Measurements from ENCODE around the gene ABHD17A.

ABHD17A gene

DNA sequence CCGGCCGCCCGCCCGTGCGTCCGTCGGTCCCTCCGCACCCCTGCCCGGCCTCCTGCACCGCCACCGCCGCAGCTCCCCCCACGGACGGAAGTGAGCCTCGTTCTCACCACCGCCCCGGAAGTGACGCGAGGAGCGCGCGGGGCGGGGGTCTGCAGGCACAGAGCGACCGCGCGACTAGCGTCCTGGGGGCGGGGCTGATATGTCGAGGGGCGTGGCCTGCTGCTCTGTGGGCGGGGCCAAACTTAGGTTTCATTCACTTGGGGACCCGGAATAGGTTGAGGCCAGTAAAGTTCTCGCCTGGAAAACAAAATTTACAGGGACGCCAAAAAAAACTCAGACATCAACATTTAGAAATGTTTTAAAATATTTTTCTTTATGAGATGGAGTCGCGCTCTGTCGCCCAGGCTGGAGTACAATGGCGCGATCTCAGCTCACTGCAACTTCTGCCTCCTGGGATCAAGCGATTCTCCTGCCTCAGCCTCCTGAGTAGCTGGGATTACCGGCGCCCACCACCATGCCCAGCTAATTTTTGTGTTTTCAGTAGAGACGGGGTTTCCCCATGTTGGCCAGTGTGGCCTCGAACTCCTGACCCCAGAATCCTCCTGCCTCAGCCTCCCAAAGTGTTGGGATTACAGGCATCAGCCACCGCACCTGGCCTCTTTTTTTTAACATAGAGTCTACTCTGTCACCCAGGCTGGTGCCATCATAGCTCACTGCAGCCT lies at the start of gene ABHD17A:
Gene ABHD17A, minus strand, starts transcription at position 99 of the 722 bp plus-strand sequence. CDS start 3,930 bp downstream, outside the sequence.
- peak; percentile 95 for DNase-seq

DNA sequence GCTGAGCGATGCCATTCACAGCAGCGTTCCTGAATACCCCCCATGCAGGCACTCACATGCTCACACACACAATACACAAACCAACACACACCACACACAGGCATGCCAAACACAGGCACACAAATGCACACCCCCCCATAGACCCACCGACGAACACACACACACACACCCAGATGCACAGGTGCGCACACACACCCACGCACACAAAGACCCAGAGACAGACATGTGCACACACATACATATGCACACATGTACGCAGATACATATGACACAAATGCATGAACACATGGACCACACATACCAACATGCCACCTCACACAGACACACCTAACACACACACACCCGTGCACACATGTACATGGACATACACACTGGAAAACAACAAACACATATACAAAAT lies 48.6 kb upstream of the ABHD17A start:
- no peak for DNase-seq

DNA sequence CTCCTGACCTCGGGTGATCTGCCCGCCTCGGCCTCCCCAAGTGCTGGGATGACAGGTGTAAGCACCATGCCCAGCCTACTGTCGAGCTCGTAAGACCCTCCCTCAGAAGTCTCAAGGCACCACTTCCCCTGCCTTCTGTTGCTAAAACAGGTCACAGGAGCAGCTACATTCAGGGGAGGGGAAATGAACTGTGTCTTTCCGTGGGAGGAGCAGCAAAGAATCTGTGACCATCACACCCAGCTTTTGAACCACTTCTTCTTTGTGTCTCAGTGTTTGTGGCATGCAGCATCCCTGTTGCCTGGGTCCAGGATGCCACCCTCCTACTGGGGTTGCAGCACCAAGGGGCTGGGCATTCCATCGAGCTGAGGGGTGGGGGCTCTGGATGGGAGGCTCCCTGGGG lies 47.9 kb upstream of the ABHD17A start:
- no peak for DNase-seq

DNA sequence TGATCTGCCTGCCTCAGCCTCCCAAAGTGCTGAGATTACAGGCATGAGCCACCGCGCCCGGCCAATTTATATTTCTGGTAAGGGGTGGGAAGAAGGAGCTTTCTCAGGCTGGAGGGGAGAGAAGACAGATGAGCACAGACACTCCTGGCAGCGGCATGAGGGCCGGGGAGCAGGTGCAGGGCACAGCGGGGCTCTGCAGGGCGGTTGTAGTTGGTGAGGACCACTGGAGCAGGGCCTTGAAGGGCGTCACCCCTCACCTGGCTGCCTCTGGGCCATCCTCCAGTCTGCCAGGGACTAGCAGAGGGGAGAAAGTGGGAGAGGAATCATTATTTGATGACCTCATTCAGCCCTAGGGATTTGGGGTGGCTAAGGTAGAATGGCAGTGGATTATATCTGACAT lies 47.1 kb upstream of the ABHD17A start:
- DNase-seq: no peak

DNA sequence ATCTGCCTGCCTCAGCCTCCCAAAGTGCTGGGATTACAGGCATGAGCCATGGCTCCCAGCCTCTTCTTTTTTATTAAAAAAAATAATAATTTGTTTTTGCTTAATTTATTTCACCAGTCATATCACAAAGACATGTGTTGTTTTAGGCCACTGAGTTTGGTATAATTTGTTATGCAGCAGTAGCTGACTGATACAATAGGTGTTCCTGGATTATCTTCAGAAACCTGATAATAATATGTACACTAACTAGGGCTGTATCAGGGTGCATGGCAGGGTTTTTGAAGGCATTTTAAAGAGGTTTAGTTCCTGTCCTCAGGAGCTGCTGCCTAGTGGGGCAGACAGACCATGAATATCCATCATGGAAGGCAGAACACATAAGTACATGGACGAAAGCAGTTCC lies 46.1 kb upstream of the ABHD17A start:
- no peak for DNase-seq

DNA sequence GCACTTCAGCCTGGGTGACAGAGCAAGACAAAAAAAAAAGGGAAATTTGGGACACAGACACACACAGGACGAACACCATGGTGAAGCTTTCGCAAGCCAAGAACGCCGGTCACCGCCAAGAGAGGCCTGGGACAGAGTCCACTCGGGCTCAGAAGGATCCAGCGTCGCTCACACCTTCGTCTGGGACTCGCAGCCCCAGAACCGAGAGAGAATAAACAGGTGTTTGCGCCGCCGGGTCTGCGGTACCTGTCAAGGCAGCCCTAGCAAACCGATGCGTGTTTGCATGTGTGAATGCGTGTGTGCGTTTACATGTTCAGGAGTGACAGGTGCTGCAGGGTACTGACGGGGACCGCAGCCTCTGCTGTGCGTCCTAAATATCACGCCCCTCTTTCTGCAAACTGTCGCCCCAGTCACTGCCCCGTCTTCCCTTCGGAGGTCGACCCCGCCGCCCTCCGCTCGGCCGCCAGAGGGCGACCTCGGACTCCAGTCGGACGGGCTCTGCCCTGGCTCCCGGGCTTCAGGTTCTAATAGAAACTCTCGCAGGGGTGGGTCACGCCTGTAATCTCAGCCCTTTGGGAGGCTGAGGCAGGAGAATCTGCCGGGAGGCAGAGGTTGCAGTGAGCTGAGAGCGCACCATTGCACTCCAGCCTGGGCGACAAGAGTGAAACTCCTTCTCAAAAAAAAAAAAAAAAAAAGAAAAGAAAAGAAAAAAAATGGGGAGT lies 43.9 kb upstream of the ABHD17A start:
- DNase-seq: peak; percentile 85

DNA sequence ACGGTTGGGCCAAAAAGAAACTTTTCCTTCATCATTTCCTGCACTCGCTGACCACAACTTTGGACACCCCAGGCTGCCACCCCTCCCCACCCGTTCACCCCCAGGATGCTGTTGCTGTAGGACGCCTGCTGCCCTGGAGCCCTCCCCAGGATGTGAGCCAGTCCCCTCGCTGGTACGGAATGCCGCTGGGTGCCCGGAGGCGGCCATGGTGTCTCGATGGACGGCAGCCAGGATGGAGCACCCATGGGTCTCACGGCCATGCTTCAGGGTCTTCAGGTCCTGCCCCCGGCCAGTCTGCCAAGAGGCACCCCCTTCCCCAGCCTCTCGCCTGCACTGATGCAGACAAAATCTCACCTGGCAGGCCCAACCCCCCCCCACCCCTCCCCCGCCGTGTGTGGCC lies 40.2 kb upstream of the ABHD17A start:
- no peak for DNase-seq

DNA sequence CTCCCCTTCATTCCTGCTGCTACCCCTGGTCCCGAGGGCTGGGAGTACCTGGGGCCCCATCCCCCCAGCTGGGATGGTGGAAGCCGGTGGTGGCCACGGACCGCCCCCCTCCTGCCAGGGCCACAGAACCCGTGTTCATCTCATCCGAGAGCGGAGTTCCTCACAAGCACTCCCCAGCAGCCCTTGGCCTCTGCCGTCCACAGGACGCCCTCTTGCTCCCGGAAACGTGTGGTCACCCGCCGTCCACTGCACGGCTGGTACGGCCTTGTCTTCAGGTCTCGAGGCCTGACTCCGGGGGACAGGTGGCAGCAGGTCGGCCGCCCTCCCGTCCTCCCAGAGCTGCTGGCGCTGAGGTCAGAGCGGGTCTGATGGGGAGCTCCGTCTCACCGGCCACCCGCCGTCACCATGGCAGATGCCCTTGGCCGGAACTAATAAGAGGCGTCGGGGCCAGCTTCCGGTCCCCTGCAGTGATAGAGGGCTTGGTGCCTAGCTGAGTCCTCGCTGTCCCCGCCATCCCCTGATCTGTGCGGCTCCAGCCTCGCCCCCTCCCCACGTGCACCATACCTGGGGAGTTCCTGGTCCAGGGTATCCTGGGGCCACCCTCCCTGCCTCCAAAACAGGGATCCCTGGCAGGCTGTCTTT lies 39.1 kb upstream of the ABHD17A start:
- no peak for DNase-seq

DNA sequence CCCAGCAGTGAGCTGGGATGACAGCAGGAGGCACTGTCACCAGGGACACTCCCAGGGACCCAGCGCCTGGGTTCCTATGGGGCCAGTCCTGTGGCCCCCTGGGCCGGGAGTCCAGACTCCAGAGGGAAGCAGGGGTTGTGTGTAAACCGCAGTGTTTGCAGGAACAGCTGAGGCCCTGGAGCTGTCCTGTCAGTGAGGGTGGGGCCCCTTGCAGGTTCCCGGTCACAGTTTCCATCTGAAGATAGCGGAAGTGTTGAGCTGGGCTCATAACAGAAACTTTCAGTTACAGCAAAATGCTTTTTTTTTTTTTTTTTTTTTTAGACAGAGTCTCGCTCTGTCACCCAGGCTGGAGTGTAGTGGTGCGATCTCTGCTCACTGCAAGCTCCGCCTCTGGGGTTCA lies 38.0 kb upstream of the ABHD17A start:
- peak; percentile 32 for DNase-seq

DNA sequence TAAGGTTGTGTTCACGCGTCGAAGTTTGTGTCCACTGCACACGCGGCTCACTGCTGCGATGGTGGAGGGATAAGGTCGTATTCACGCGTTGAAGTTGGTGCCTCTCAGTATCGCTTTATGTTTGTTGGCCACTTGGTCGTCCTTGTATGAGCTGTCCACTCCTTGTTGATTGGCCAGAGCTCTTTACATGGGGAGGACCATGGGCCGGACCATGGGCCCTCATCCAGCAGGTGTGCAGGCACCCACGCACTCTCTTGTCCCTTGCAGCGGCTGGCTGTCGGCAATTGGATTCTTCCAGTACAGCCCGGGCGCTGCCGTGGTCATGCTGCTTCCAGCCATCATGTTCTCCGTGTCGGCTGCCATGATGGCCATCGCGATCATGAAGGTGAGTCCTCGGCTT lies 37.5 kb upstream of the ABHD17A start:
- no peak for DNase-seq

DNA sequence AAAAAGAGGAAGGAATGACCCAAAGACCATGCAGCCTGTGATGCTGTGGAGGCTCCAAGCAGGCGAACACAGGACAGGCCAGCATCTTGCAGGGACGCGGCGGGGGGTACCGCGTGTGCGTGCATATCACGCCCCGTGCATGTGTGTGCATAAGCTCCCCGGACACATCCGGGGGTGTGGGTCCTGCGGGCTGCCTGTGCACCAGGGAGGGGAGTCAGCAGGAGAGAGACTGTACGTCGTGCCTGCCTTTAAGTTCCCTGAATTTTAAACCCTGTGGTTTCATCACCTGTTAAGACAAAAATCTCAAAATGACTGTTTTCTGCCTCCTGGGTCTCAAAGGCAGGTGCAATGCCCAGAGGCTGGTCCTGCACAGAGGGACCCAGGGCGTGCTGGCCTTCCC lies 36.5 kb upstream of the ABHD17A start:
- DNase-seq: no peak

DNA sequence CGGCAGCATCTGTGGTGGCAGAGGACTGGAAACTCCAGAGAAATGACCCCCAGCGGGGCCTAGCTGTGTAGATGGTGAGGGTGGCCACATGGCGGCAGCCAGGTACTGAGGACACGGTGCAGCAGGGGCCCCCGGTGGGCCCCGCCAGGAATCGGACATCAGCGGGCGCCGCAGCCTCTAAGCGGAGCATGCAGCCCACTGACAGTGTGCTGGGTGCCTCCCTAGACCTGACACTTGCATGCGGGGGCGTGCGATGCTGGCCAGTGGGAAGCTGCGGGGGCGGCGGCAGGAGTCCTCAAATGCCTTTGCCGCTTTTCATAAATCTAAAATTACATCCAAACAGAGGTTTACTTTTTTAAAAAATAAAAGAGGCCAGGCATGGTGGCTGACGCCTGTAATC lies 36.0 kb upstream of the ABHD17A start:
- DNase-seq: no peak

DNA sequence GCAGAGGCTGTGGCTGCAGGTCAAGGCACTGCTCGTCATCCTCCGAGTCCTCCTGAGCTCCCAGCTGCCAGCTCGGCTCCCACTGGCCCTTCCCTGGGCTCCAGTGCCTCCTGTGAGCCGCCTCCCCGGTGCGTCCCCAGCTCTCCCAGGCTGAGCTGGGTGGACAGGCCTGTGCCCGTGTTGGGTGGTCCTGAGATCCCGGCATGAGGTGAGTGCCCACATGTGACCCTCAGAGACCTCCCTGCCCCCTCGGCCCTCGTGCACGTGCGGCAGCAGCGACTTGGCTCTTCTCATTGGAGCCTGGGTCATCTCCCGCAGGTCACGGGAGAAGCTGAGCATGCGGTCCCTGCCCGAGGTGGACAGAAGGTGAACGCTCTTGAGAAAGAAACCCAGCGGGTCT lies 35.3 kb upstream of the ABHD17A start:
- no peak for DNase-seq

DNA sequence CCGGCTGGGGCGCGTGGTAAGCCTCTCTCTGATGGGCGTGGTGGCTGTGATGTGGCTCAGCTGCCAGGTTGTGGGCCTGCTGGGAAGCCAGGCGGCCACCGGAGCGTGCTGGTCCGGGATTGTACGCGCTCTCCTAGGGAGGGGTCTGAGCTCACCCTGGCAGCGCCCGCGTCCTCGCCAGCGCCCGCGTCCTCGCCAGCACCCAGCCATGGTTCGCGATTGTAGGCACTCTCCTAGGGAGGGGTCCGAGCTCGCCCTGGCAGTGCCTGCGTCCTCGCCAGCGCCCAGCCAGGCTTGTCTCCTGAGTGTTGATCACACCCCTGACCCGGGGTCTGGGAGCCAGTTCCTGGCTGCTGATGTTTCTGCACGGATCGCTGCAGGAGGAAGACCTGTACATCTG lies 33.7 kb upstream of the ABHD17A start:
- DNase-seq: no peak

DNA sequence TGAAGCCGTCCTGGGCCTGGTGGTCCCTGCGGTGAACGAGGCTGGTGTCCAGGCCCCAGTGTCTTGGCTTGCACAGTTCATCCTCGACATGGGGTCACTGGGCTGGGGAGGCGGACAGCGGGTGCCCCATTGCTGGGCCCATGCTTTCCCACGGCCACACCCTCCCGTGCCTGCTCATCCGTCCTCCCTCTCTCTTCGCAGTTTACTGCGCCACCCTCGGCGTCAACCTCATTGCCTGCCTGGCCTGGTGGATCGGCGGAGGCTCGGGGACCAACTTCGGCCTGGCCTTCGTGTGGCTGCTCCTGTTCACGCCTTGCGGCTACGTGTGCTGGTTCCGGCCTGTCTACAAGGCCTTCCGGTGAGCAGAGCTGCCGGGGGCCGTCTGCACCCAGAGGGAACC lies 32.6 kb upstream of the ABHD17A start:
- DNase-seq: no peak

DNA sequence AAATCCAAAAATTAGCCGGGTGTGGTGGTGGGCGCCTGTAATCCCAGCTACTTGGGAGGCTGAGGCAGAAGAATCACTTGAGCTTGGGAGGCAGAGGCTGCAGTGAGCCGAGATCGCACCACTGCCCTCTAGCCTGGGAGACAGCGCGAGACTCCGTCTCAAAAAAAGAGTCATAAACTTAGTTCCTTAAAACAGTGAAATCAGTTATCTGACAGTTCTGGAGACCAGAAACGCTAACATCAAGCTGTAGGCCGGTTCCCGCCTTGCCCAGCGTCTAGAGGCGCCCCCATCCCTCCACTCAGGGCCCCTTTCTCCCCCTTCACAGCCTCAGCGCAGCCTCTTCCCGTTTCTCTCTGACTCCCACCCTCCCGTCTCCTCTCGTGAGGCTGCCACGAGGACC lies 31.9 kb upstream of the ABHD17A start:
- no peak for DNase-seq

DNA sequence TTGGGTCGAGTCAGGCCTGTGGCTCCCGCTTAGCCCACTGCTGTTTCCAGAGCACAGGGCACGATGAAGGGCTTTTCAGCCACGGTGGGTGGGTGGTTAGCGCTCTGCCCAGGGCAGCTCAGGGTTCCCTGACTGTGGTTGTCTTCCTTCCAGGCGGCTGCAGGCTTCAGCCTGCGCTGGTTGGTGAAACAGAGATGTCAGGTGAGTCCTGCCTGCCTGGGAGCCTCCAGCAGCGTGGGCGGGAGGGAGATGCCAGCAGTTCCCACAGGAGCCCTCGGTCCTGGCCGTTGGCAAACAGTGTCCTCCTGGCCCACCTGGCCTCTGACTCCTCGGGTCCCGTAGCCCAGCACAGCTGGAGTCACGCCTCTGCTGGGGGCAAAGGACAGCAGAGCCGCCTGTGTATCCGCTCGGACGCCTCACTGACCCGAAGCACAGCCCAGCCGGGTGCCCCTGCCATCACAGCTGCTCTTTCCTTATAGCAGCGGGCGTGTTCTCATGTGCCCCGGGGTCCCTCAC lies 29.6 kb upstream of the ABHD17A start:
- DNase-seq: no peak

DNA sequence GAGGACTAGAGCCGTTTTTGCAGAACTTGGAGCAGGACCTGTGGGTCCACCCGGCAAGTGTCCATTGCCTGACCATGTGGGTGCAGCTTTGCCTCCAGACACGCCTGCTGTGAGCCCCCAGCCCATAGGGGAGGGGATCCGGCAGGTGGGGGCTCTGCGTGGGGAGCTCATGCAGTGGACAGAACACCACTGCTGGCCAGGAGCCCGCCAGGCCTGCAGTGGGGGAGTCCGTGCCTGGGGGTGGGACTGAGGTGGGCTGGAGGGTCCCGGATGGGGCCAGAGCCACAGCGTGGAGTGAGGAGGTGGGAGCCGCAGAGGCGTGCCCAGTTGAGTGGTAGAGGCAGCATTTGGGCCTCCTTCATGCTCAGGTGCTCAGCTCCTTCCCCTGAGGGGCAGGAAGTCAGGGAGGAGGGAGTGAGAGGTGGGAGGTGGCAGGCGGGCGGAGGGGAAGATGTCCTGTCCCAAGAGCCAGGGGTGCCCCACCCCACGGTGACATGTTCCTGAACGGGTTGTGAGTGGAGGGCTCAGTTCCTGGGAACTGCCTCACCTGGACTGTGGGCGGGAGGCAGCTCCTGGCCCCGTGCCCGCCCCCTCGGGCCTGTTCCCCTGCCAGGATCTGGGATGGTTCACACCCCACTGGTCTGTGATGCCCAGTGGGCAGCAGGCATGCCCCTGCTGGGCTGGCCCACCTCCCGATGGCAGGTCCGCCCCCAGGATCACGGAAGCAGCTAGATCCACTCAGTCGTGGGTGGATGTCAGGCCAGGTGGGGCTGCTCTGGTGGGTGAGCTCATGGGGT lies 28.7 kb upstream of the ABHD17A start:
- no peak for DNase-seq

DNA sequence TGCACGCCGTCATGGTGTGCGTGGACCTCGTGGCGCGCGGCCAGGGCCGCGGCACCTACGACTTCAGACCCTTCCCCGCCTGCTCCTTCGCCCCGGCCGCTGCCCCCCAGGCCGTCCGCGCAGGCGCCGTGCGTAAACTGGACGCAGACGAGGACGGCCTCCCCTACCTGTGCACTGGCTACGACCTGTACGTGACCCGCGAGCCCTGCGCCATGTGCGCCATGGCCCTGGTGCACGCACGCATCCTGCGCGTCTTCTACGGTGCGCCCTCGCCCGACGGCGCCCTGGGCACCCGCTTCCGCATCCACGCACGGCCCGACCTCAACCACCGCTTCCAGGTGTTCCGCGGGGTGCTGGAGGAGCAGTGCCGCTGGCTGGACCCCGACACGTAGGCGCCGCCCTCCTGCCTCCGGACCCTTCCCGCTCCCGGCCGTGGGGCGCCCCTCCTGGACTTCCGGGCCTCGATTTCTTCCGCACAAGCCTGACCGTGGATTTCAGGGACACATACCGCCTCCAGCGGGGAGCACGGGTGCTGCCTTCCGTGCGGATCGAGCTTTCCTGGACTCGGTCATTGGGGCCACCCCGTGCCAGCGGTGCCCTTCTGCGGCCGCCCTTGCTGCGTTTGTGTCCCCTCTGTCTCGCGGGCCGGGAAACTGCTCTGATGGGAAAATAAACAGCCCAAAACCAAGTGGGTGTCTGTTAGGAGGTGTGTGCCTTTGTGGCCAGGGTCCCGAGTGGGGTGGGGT lies 27.6 kb upstream of the ABHD17A start:
- no peak for DNase-seq

DNA sequence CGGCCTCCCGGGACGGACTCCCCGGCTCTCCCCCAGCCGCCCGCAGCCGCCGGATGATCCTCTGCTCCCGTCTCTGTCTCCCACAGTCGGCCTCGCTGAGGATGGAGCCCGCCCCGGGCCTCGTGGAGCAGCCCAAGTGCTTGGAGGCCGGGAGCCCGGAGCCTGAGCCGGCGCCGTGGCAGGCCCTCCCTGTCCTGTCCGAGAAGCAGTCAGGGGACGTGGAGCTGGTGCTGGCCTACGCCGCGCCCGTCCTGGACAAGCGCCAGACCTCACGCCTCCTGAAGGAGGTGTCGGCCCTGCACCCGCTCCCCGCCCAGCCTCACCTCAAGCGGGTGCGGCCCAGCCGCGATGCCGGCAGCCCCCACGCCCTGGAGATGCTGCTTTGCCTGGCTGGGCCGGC lies 26.7 kb upstream of the ABHD17A start:
- DNase-seq: no peak

DNA sequence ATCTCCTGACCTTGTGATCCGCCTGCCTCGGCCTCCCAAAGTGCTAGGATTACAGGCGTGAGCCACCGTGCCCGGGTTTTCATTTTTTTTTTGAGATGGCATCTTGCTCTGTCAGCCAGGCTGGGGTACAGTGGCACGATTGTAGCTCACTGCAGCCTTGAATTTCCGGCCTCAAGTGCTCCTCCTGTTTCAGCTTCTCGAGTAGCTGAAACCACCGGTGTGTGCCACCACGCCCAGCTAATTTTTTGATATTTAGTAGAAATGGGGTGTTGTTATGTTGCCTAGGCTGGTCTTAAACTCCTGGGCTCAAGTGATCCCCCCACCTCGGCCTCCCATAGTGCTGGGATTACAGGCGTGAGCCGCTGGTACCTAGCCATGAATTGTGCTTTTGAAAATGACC lies 25.8 kb upstream of the ABHD17A start:
- no peak for DNase-seq

DNA sequence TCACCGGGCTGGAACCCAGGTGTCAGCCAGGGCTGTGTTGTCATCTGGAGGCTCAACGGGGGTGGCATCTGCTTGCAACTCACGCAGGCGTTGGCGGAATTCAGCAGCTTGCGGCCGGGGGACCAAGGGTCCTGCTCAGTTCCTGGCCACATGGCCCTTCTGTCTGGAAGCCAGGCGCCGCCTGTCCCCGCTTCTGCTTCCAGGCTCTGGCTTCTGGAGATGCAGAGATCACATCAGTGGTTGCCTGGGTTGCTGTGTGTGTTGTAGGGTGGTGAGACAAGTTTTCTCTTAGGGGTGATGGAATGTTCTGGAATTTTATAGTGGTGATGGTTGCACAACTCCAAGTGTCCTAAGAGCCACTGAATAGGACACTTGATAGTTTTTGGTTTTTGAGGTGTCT lies 24.9 kb upstream of the ABHD17A start:
- DNase-seq: no peak

DNA sequence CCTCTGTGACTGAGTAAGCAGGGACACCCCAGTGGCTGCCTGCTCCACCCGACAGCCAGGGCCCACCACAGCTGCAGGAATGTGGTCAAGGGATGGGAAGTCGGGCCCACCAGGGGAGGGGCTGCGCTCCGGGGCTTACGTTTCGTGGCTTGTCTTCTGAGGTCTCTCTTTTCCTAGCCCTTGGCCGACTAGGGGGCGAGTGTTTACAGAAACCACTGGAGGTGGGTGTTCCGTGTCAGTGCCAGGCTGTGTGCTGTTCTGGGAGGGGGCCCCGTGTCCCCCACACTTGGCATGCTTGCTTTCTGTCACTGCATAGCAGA lies 24.4 kb upstream of the ABHD17A start:
- no peak for DNase-seq
